Measurements from ENCODE around the gene SLC1A1.
"Not testable (repeated sequence)": the region's sequence is repeated elsewhere in the genome, so short reads cannot be mapped to it uniquely, and the experiment has no call there.

The SLC1A1 gene

GRCh38 chr9:4510546-4511322, 20.5 kb downstream of the SLC1A1 start:
- H3K4me3 ChIP-seq (ENCODE audit: low read length), result no peak overlapping the region; the same call in 1 of the 2 replicates
- TF ChIP-seq ZNF274 (IDR thresholded peaks at IDR 0.05; ENCODE audit: low read depth, low read length), result no peak

GRCh38 chr9:4514252-4515128, 24.2 kb downstream of the SLC1A1 start:
- H3K4me3 ChIP-seq (ENCODE audit: low read length), result no peak overlapping the region
- no peak for TF ChIP-seq ZNF274 (IDR thresholded peaks at IDR 0.05; ENCODE audit: low read depth, low read length)

GRCh38 chr9:4515958-4516375, 25.7 kb downstream of the SLC1A1 start:
- no peak overlapping the region for H3K4me3 ChIP-seq (ENCODE audit: low read length)

DNA sequence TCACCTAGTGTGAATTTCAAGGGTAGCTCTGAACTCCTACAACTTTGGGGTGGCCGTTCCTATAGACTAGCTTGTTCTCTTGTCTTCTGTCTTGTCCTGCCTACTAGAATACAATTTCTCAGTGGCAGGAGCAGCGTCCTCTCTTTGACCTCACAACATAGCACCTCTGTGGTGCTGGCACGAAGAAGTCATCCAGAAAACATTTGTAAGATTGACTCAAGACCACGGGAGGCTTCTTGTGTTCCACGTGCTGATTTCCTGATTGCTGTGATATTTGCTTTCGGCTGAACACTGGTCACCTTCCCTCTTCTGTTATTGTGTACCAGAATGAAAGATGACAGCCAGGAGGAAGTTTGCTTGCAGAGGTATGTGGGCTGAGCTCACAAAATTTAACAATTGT, 27.0 kb downstream of the SLC1A1 start:
- H3K4me3 ChIP-seq (ENCODE audit: low read length), result no peak overlapping the region
- no peak for TF ChIP-seq ZNF274 (IDR thresholded peaks at IDR 0.05; ENCODE audit: low read depth, low read length)

More at GRCh38 chr9:4515958-4516375, 25.7 kb downstream of the SLC1A1 start:
- TF ChIP-seq ZNF274 (IDR thresholded peaks at IDR 0.05; ENCODE audit: low read depth, low read length), result no peak

DNA sequence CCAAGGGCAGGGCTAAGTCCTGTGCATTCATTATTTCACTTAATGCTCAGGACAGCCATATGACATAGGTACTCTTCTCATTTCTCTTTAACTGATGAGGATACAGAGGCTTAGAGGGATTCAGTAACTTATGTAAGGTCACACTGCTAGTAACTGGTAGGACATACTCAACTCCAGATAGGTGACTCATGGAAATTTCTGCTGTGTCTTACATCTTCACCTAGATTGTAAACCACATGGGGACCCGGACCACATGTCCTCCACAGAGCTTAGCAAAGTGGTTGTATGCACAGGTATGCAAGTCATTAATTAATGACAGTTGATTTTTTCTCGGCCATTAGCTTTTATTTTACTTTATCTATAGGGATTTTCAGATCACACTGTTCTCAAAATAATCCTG, 29.3 kb downstream of the SLC1A1 start:
- H3K4me3 ChIP-seq (ENCODE audit: low read length), result no peak overlapping the region
- TF ChIP-seq ZNF274 (IDR thresholded peaks at IDR 0.05; ENCODE audit: low read depth, low read length), result no peak

- TF ChIP-seq ZNF274 (IDR thresholded peaks at IDR 0.05; ENCODE audit: low read depth, low read length), result no peak
- no peak overlapping the region for H3K4me3 ChIP-seq (ENCODE audit: low read length)
These were observed 29.8 kb downstream of the SLC1A1 start for GRCh38 chr9:4520055-4520454.

- TF ChIP-seq ZNF274 (IDR thresholded peaks at IDR 0.05; ENCODE audit: low read depth, low read length), result no peak
- H3K4me3 ChIP-seq (ENCODE audit: low read length), result no peak overlapping the region
These were observed 40.1 kb downstream of the SLC1A1 start for GRCh38 chr9:4530375-4530774.

- H3K4me3 ChIP-seq (ENCODE audit: low read length), result not testable (repeated sequence)
These were observed 40.6 kb downstream of the SLC1A1 start for GRCh38 chr9:4530831-4531230.

GRCh38 chr9:4531355-4531754, 41.1 kb downstream of the SLC1A1 start:
- H3K4me3 ChIP-seq (ENCODE audit: low read length), result not testable (repeated sequence)

- H3K4me3 ChIP-seq (ENCODE audit: low read length), result not testable (repeated sequence)
These were observed 43.6 kb downstream of the SLC1A1 start for GRCh38 chr9:4533881-4534280.

DNA sequence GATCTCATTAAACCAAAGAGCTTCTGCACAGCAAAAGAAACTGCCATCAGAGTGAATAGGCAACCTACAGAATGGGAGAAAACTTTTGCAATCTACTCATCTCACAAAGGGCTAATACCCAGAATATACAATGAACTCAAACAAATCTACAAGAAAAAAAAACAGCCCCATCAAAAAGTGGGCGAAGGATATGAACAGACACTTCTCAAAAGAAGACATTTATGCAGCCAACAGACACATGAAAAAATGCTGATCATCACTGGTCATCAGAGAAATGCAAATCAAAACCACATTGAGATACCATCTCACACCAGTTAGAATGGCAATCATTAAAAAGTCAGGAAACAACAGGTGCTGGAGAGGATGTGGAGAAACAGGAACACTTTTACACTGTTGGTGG, 45.9 kb downstream of the SLC1A1 start:
- H3K4me3 ChIP-seq (ENCODE audit: low read length), result not testable (repeated sequence)

- TF ChIP-seq ZNF274 (IDR thresholded peaks at IDR 0.05; ENCODE audit: low read depth, low read length), result no peak
- no peak overlapping the region for H3K4me3 ChIP-seq (ENCODE audit: low read length)
These were observed 47.3 kb downstream of the SLC1A1 start for GRCh38 chr9:4537581-4537980.

DNA sequence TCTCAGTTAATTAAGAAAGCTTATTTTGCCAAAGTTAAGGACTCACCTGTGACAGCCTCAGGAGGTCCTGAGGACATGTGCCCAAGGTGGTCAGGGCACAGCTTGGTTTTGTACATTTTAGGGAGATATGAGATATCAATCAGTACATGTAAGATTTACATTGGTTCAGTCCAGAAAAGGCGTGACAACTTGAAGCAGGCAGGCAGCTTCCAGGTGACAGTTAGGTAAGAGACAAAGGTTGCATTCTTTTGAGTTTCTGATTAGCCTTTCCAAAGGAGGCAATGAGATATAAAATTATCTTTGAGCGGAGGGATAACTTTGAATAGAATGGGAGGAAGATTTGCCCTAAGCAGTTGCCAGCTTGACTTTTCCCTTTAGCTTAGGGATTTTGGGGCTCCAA, 47.8 kb downstream of the SLC1A1 start:
- no peak for TF ChIP-seq ZNF274 (IDR thresholded peaks at IDR 0.05; ENCODE audit: low read depth, low read length)
- no peak overlapping the region for H3K4me3 ChIP-seq (ENCODE audit: low read length)

DNA sequence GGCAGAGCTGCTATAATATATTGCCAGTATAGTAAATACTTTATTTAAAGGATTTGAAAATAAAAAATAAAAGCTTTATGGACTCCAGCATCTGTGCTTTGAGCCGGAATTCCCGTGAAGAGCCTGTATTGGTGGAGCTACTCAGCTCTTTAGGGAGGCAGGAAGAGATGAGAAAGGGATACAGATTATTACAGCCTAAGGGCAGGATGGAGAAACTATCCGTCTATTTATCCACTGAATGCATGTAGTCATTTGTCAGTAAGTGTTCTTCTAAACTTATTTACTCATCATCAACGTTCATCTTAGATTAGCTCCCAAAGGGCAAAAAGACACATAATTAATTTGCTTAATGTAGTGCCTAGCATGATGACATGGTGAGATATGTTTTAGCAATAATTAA, 48.4 kb downstream of the SLC1A1 start:
- no peak for TF ChIP-seq ZNF274 (IDR thresholded peaks at IDR 0.05; ENCODE audit: low read depth, low read length)
- no peak overlapping the region for H3K4me3 ChIP-seq (ENCODE audit: low read length)

GRCh38 chr9:4540425-4540824, 50.2 kb downstream of the SLC1A1 start:
- H3K4me3 ChIP-seq (ENCODE audit: low read length), result no peak overlapping the region
- no peak for TF ChIP-seq ZNF274 (IDR thresholded peaks at IDR 0.05; ENCODE audit: low read depth, low read length)
